Right lobe of liver (tissue), 6 donors: ENCODE results near the gene AREL1. TPM values are rescaled to one million over a fixed set of nuclear protein-coding genes. Genes with fewer than 3 reads are reported as not detected.
A peak's percentile ranks its signal among the peaks of the same experiment; 100 is the strongest.

Experiments used
- ATAC-seq, 4 donors: fragments of 200-7000 bp; cut with Tn5 transposase; one replicate each; pipeline ENCODE4 v1.9.1; 2020; ENCODE audit warnings: mild to moderate bottlenecking in 4 of 4, moderate library complexity in 4 of 4
- DNase-seq, 3 donors: peaks; one replicate each; pipeline ENCODE4 v3.0.0-alpha.2; 2020
- H3K27ac ChIP-seq, 3 donors: fragments of 200-600 bp; one replicate each; pipeline ENCODE4 v1.8.0; 2022
- H3K27me3 ChIP-seq, 2 donors: fragments of 200-600 bp; one replicate each; pipeline ENCODE4 v1.8.0; 2022
- H3K36me3 ChIP-seq, 4 donors: fragments of 200-600 bp; sonication (generic) in 1 of 4; one replicate each; pipeline versions ENCODE4 v1.5.1 to v1.8.0; 2017 to 2022; ENCODE audit warnings: control low read depth in 1 of 4
- H3K4me1 ChIP-seq, 4 donors: fragments of 200-600 bp; sonication (generic) in 1 of 4; one replicate each; pipeline versions ENCODE4 v1.5.1 to v1.8.0; 2017 to 2022; ENCODE audit warnings: control low read depth in 1 of 4
- H3K4me3 ChIP-seq, 3 donors: fragments of 200-600 bp; one replicate each; pipeline ENCODE4 v1.8.0; 2022
- H3K9me3 ChIP-seq, 4 donors: fragments of 200-600 bp; sonication (generic) in 1 of 4; one replicate each; pipeline versions ENCODE4 v1.5.1 to v1.8.0; 2017 to 2022; ENCODE audit warnings: control low read depth in 1 of 4
- POLR2A ChIP-seq: fragments of 450-650 bp; IDR thresholded peaks from one replicate; pipeline ENCODE4 v1.6.1; 2017; ENCODE audit warnings: antibody characterized with exemption, mild to moderate bottlenecking
- WGBS: methylation state at CpG from one replicate; pipeline ENCODE4 v1.1.6; 2018; ENCODE audit warnings: low coverage, low lambda C conversion rate; ENCODE audit not compliant: insufficient coverage; ENCODE audit errors: missing lambda C conversion rate; 5-methylcytosine and 5-hydroxymethylcytosine counted together
- intact Hi-C, 2 donors: fragments of 100-400 bp; cut with DNase I; formaldehyde crosslinking; loops; one replicate each; pipeline versions ENCODE4 v1.11.2 to v1.14.1; 2022
- total RNA-seq, 6 experiments: library from RNA; depleted of rRNA in 2 of 6; stranded (reverse); fragments of >200 nt in 2 of 6; fragmentation: NEBNext Ultra II Directional in 3 of 6; extraction: Animal tissue kit (Norgen Biotek cat#: 25700) in 3 of 6; gene quantifications; one replicate each; pipeline versions ENCODE4 v1.1.0 to v1.2.4, GENCODE V29; 2016 to 2023
- TF ChIP-seq, protein P1 (sequence below), 4 donors: fragments of 200-600 bp in 3 of 4; fragments of 450-650 bp in 1 of 4; IDR thresholded peaks; one replicate each; pipeline versions ENCODE4 v1.5.1 to v1.8.0; 2016 to 2022; ENCODE audit warnings: antibody characterized with exemption in 4 of 4, mild to moderate bottlenecking in 2 of 4
- donor health status: DM: no; HTN: yes; CAD: no.
- donor health status: DM: no; HTN: no; CAD: no.
- donor health status: DM: no; HTN: no; CAD: no.
- donor health status: DM: no; HTN: yes; CAD: no.
- donor health status: DM: no; HTN: yes; CAD: no.

The AREL1 gene
- total RNA-seq, 6 experiments from 2014 or later = 12.7 to 17.9 (median 15.9) TPM

DNA sequence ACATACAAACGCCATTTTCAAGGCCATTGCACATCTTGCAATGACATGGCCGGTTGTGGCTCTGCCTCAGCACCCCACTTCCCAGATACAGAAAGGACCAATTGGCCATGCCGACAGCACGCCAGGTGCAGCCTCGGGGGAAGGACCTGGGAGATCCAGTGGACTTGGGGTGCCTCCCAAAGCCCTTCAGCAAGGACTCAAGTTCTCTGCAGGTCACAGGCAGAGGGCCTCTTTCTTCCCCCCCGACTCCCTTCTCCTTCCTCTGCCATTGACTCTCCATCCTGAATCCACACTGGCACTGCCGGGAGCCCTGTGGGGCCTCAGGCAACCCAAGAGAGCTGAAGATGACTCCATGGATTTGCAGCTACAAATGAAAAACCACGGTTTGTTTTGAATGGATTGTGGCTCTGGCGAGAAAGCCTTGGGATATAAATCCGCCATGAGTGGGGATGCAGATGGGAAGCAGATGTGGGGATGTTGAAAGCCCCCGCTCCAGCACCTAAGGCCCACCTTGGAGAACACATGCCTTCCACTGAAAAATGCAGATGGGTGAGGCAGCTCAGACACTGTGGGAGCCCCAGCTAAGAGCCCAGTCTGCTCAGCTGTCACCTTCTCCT lies 65.7 kb downstream of the AREL1 start:
- Histone ChIP-seq H3K4me3 (no peak overlapping the region), H3K4me1 (no peaks in the 10 kb centered on the region), H3K9me3 (no peaks in the 10 kb centered on the region), H3K36me3 (no peaks in the 10 kb centered on the region), H3K27me3 (no peaks in the 10 kb centered on the region), H3K27ac (no peak overlapping the region)
- ATAC-seq = no peak
- WGBS = 92% methylated on average over 6 of the region's 11 CpGs
- no peak for DNase-seq
- intact Hi-C loops = no loop called here
- TF ChIP-seq, protein P1, sequence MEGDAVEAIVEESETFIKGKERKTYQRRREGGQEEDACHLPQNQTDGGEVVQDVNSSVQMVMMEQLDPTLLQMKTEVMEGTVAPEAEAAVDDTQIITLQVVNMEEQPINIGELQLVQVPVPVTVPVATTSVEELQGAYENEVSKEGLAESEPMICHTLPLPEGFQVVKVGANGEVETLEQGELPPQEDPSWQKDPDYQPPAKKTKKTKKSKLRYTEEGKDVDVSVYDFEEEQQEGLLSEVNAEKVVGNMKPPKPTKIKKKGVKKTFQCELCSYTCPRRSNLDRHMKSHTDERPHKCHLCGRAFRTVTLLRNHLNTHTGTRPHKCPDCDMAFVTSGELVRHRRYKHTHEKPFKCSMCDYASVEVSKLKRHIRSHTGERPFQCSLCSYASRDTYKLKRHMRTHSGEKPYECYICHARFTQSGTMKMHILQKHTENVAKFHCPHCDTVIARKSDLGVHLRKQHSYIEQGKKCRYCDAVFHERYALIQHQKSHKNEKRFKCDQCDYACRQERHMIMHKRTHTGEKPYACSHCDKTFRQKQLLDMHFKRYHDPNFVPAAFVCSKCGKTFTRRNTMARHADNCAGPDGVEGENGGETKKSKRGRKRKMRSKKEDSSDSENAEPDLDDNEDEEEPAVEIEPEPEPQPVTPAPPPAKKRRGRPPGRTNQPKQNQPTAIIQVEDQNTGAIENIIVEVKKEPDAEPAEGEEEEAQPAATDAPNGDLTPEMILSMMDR (IDR thresholded peaks at IDR 0.05) = no peak
- TF ChIP-seq POLR2A = no peak

DNA sequence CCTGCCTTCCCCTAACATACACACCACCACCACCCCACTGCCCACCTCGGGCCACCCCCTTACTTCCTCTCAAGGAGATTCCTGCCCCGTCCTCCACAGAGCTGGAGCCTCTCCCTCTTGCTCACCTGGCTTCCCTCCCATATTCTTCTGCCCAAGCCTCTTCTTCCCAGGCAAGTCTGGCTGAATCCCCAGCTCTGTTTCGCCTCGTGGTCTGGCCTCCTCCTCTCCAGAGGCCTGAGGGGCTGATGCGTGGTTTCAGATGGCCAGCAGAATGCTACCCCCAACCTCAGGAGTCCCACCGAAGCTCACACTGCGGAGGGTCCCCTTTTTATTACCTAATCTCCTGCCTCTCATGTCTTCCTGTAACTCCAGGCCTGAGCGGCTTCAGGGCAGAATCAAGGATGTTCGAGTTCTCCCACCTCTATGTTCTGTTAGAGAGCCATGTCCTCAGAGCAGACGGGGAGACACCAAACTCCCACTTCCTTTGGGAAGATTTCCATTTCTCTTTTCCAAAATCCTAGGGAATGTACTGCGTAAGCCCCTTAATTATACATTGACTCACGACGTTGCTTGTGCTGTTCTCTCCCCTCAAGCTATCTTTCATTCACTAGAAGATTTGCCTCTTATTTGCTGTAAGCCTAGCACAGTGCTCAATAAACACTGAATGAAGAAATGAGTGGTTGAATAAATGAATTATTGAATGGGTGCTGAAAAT lies 67.0 kb downstream of the AREL1 start:
- intact Hi-C loops = no loop called here
- Histone ChIP-seq H3K9me3 (no peaks in the 10 kb centered on the region), H3K4me1 (no peaks in the 10 kb centered on the region), H3K27me3 (no peaks in the 10 kb centered on the region), H3K4me3 (no peak overlapping the region), H3K36me3 (no peaks in the 10 kb centered on the region), H3K27ac (no peak overlapping the region)
- DNase-seq = no peak
- no peak for ATAC-seq
- 68% methylated on average over 12 of the region's 13 CpGs for WGBS
- TF ChIP-seq, protein P1 (IDR thresholded peaks at IDR 0.05) = no peak
- TF ChIP-seq POLR2A = no peak

DNA sequence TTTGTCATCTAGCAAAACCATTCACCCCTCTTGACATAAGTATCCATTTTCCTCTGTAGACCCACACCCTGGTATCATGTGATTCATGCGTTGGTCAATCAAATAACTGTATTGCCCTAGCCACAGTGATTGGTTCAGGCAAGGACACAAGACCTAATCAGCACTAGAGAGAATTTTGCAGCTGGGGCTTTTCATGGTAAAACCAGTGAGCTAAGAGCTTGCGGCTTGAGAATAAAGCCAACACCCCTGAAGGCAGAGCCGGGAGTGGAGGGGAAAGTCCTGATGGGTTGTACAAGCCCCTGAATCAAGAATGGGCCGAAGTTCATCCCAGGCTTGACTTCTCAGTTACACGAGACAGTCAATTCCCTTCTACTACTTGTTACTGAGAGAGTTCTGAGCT lies 67.6 kb downstream of the AREL1 start:
- Histone ChIP-seq H3K27ac (no peak overlapping the region), H3K9me3 (no peaks in the 10 kb centered on the region), H3K4me1 (no peaks in the 10 kb centered on the region), H3K4me3 (no peak overlapping the region), H3K36me3 (no peaks in the 10 kb centered on the region), H3K27me3 (no peaks in the 10 kb centered on the region)
- WGBS = 74% methylated on average over 4 of the region's 5 CpGs
- ATAC-seq = no peak
- no peak for DNase-seq
- TF ChIP-seq POLR2A = no peak
- TF ChIP-seq, protein P1 (IDR thresholded peaks at IDR 0.05) = no peak
- intact Hi-C loops = no loop called here

DNA sequence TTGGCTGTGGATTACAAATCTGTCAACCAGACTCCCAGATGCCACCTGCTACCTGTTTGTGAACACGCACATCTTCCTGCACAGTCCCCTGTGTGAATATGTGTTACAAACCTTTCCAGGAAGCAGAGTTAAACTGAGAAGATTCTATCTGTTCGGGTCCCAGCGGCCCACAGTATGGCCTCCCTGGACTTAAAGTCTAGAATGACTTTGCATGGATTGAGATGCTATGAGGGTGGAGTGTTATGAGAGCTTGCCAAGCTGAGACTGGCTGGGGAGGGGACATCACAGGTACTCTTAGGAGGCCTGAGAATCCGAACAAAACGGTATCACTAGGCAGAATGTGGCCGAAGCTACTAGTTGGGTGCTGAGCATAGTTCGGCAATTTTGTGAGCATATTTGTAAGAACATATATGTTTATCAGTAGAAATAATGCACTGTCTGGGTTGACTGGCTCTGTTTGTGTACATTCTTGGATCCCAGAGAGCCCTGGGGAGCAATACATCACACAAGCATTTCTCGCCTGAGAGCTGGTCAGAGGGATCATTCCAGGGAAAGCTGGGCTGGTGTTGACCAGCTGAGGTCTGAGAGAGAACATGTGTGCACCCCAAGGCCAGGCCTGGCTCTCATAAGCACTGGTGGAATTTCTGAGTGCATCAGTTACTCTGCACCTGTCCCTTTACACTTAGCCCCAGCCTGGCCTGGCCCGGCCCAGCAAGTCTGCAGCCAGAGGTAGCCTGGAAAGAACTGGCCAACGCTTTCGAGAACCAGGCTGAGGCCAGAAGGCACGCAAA lies 71.1 kb downstream of the AREL1 start:
- no peak overlapping the region for H3K27ac ChIP-seq
- ATAC-seq = peak in 1 of 4 donors; percentile 22
- H3K9me3 ChIP-seq = no peaks in the 10 kb centered on the region
- H3K4me3 ChIP-seq = no peak overlapping the region
- H3K4me1 ChIP-seq = no peaks in the 10 kb centered on the region
- H3K27me3 ChIP-seq = no peaks in the 10 kb centered on the region
- no peak for DNase-seq
- WGBS = 88% methylated on average over 7 of the region's 12 CpGs
- H3K36me3 ChIP-seq = no peaks in the 10 kb centered on the region
- intact Hi-C loops = no loop called here
- TF ChIP-seq POLR2A = no peak
- TF ChIP-seq, protein P1 (IDR thresholded peaks at IDR 0.05) = no peak
